Kidney (tissue), 14 donors: Measurements from ENCODE around the gene HEPHL1. TPM values are rescaled to one million over a fixed set of nuclear protein-coding genes. Genes with fewer than 3 reads are reported as not detected.

Experiments used
- DNase-seq, 5 donors: peaks; one replicate each; pipeline ENCODE4 v3.0.0-alpha.2; 2013 to 2020
- FAIRE-seq: peaks from 2 replicates; lab custom pipeline; 2012; peaks lifted over from hg19 to GRCh38; lab: Jason Lieb, UNC
- H3K27ac ChIP-seq, 2 donors: one replicate each; pipeline ENCODE4 v1.7.0; 2013; ENCODE audit warnings: low read depth in 2 of 2, low read length in 2 of 2, inconsistent platforms in 1 of 2
- H3K27me3 ChIP-seq: one replicate; pipeline ENCODE4 v1.7.1; 2013; ENCODE audit warnings: low read length, inconsistent platforms; ENCODE audit not compliant: control insufficient read depth, insufficient read depth
- H3K36me3 ChIP-seq, 3 donors: one replicate each; pipeline versions ENCODE4 v1.7.0 to v1.7.1; 2013; ENCODE audit warnings: low read length in 3 of 3, control low read depth in 1 of 3, inconsistent platforms in 1 of 3; ENCODE audit not compliant: insufficient read depth in 3 of 3, control insufficient read depth in 2 of 3
- H3K4me1 ChIP-seq, 3 donors: one replicate each; pipeline versions ENCODE4 v1.7.0 to v1.7.1; 2013; ENCODE audit warnings: low read length in 3 of 3, inconsistent platforms in 1 of 3, low read depth in 1 of 3; ENCODE audit not compliant: control insufficient read depth in 2 of 3, insufficient read depth in 2 of 3
- H3K4me3 ChIP-seq, 3 donors: one replicate each; pipeline versions ENCODE4 v1.7.0 to v1.8.1; 2013; ENCODE audit warnings: low read length in 3 of 3, control low read depth in 1 of 3, inconsistent platforms in 1 of 3
- H3K9ac ChIP-seq, 3 donors: one replicate each; pipeline versions ENCODE4 v1.7.0 to v1.7.1; 2013; ENCODE audit warnings: low read length in 3 of 3, control low read depth in 1 of 3, inconsistent platforms in 1 of 3
- H3K9me3 ChIP-seq, 3 donors: one replicate each; pipeline versions ENCODE4 v1.7.0 to v1.7.1; 2013; ENCODE audit warnings: low read length in 3 of 3, control low read depth in 1 of 3, inconsistent platforms in 1 of 3; ENCODE audit not compliant: control insufficient read depth in 2 of 3, insufficient read depth in 1 of 3
- intact Hi-C: fragments of 100-400 bp; cut with DNase I; formaldehyde crosslinking; loops from one replicate; pipeline ENCODE4 v1.11.1; 2022
- polyA plus RNA-seq: library from polyadenylated mRNA; stranded (reverse); fragments of 350-450 nt; fragmentation: Illumina TruSeq; extraction: RNeasy Lipid Tissue Mini Kit (QIAGEN cat#74804); gene quantifications from one replicate; pipeline ENCODE4 v1.2.3, GENCODE V29; 2014; ENCODE audit warnings: low read depth, low replicate concordance; ENCODE audit not compliant: insufficient read depth
- total RNA-seq: library from RNA; stranded (reverse); fragmentation: NEBNext Ultra II Directional; extraction: Animal tissue kit (Norgen Biotek cat#: 25700); gene quantifications from one replicate; pipeline ENCODE4 v1.2.1, GENCODE V29; 2021
- TF ChIP-seq, protein P1 (sequence below): IDR thresholded peaks from 3 replicates; pipeline ENCODE4 v1.5.1; 2012; ENCODE audit warnings: mild to moderate bottlenecking, moderate library complexity, borderline replicate concordance; ENCODE audit not compliant: insufficient read depth; ENCODE audit errors: extremely low read depth
- donor health status: control.
- donor health status: control.
- donor health status: control.
- donor health status: control.
- donor health status: control.
- donor health status: DM: yes; HTN: yes; CAD: no.
- donor health status: Normal renal cell carcinoma (clear cell type).

HEPHL1 gene
- total and polyA plus RNA-seq, 2 donors from 2014 or later: not detected

GRCh38 chr11:94068764-94069163 is 47.6 kb downstream of the HEPHL1 start:
- no peaks in the 10 kb centered on the region for H3K36me3 ChIP-seq

DNA sequence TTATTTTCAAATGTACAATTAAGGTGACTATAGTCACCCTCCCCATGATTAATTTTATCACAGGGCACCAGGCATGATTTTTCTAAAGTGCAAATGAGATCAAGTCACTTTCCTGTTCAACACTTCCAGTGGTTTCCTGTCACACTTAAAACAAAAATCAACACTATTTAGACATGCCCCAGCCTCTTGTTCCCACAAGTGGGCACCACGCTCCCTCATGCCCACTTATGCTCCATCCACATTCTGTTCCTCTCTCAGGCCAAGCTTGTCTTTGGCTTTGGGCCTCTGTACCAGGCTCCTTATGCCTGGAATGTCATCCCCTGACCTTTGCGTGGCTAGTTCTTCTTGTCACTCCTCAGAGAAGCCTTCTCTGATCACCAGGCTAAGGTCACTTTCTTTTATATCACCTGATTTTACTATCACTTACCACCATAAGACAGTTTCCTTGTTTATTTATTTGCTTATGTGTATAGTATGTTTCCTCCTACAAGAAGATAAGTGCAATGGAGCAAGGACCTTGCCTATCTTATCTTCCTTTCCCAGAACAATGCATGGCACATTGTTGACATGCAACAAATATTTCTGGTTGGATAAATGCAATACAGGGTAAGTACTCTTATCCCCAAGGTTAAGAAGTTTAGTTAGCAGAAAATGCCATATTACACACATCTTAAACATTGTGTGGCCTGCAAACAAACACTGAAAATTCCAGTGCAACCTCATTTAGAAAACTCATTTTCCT is 56.6 kb downstream of the HEPHL1 start:
- DNase-seq: no peak
- H3K9ac ChIP-seq: no peak overlapping the region
- no peak overlapping the region for H3K4me3 ChIP-seq
- TF ChIP-seq, protein P1, sequence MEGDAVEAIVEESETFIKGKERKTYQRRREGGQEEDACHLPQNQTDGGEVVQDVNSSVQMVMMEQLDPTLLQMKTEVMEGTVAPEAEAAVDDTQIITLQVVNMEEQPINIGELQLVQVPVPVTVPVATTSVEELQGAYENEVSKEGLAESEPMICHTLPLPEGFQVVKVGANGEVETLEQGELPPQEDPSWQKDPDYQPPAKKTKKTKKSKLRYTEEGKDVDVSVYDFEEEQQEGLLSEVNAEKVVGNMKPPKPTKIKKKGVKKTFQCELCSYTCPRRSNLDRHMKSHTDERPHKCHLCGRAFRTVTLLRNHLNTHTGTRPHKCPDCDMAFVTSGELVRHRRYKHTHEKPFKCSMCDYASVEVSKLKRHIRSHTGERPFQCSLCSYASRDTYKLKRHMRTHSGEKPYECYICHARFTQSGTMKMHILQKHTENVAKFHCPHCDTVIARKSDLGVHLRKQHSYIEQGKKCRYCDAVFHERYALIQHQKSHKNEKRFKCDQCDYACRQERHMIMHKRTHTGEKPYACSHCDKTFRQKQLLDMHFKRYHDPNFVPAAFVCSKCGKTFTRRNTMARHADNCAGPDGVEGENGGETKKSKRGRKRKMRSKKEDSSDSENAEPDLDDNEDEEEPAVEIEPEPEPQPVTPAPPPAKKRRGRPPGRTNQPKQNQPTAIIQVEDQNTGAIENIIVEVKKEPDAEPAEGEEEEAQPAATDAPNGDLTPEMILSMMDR: no peak
- H3K27ac ChIP-seq: no peak overlapping the region
- FAIRE-seq: no peak
- intact Hi-C loops: no loop called here
- no peaks in the 10 kb centered on the region for H3K9me3 ChIP-seq
- no peaks in the 10 kb centered on the region for H3K4me1 ChIP-seq
- no peaks in the 10 kb centered on the region for H3K27me3 ChIP-seq
- H3K36me3 ChIP-seq: no peaks in the 10 kb centered on the region

More at GRCh38 chr11:94068764-94069163, 47.6 kb downstream of the HEPHL1 start:
- FAIRE-seq (no peak), DNase-seq (no peak)
- Histone ChIP-seq H3K9ac (no peak overlapping the region), H3K27ac (no peak overlapping the region), H3K4me1 (no peaks in the 10 kb centered on the region), H3K4me3 (no peak overlapping the region), H3K27me3 (no peaks in the 10 kb centered on the region), H3K9me3 (no peaks in the 10 kb centered on the region)
- intact Hi-C loops: no loop called here
- TF ChIP-seq, protein P1: no peak

DNA sequence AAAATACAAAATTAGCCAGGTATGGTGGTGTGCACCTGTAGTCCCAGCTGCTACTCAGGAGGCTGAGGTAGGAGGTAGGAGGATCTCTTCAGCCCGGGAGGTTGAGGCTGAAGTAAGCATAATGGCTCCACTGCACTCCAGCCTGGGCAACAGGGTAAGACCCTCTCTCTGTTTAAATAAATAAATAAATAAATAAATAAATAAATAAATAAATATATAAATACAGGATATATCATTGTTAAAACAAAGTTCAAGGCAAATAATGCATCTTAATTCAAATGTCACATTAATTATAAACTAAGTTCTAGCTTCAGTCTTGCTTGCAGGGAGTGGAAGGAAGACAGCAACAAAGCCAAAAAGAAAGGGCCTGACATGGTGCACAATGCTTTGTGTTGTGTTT is 63.0 kb downstream of the HEPHL1 start:
- intact Hi-C loops: no loop called here
- H3K4me3 ChIP-seq: no peak overlapping the region
- H3K36me3 ChIP-seq: no peaks in the 10 kb centered on the region
- no peaks in the 10 kb centered on the region for H3K9me3 ChIP-seq
- H3K27ac ChIP-seq: no peak overlapping the region
- H3K4me1 ChIP-seq: no peaks in the 10 kb centered on the region
- H3K9ac ChIP-seq: no peak overlapping the region
- TF ChIP-seq, protein P1: no peak
- H3K27me3 ChIP-seq: no peaks in the 10 kb centered on the region
- DNase-seq (no peak), FAIRE-seq (no peak)
